Body of pancreas (tissue), 4 donors: ENCODE measurements around the gene SARNP. TPM values are rescaled to one million over a fixed set of nuclear protein-coding genes. Genes with fewer than 3 reads are reported as not detected.

Source experiments
- ATAC-seq: fragments of 150-250 bp; one replicate; pipeline ENCODE4 v1.9.1; 2016
- DNase-seq, 4 donors: peaks; one replicate each; pipeline ENCODE4 v3.0.0-alpha.2; 2019
- H3K27ac ChIP-seq, 4 donors: fragments of 200-600 bp; sonication (generic); 1 replicate in 3 of 4; 2 replicates in 1 of 4; pipeline versions ENCODE4 v1.5.1 to v1.6.1; 2016 to 2019; ENCODE audit warnings: mild to moderate bottlenecking in 1 of 4, mixed read lengths in 1 of 4, moderate library complexity in 1 of 4
- H3K27me3 ChIP-seq, 2 donors: fragments of 200-600 bp; sonication (generic); one replicate each; pipeline ENCODE4 v1.6.0; 2016; ENCODE audit warnings: mild to moderate bottlenecking in 1 of 2
- H3K36me3 ChIP-seq, 2 donors: fragments of 200-600 bp; sonication (generic); replicated peaks in 1 of 2; 2 replicates each; pipeline ENCODE4 v1.5.1; 2016; ENCODE audit warnings: low read depth in 2 of 2; ENCODE audit not compliant: insufficient read depth in 1 of 2
- H3K4me1 ChIP-seq: fragments of 200-600 bp; sonication (generic); one replicate; pipeline ENCODE4 v1.6.0; 2016
- H3K4me3 ChIP-seq, 2 donors: fragments of 200-600 bp; sonication (generic); 1 replicate in 1 of 2; 2 replicates in 1 of 2; pipeline ENCODE4 v1.5.1; 2016 to 2019
- H3K9me3 ChIP-seq, 3 donors: fragments of 200-600 bp; sonication (generic); 1 replicate in 2 of 3; 2 replicates in 1 of 3; pipeline ENCODE4 v1.5.1; 2016
- CTCF ChIP-seq, 7 experiments: fragments of 450-650 bp in 4 of 7; fragments of 200-600 bp in 3 of 7; sonication (generic) in 3 of 7; IDR thresholded peaks; one replicate each; pipeline ENCODE4 v1.5.1; 2016 to 2019; ENCODE audit warnings: antibody characterized with exemption in 7 of 7
- POLR2A ChIP-seq, 3 donors: fragments of 450-650 bp; IDR thresholded peaks; one replicate each; pipeline ENCODE4 v1.6.1; 2016; ENCODE audit warnings: antibody characterized with exemption in 3 of 3, mild to moderate bottlenecking in 2 of 3
- WGBS, 2 donors: methylation state at CpG; one replicate each; pipeline ENCODE4 v1.1.5; 2017; 5-methylcytosine and 5-hydroxymethylcytosine counted together
- intact Hi-C: fragments of 100-400 bp; cut with DNase I; formaldehyde crosslinking; loops from one replicate; pipeline ENCODE4 v1.15.1; 2023
- total RNA-seq, 2 donors: library from RNA; depleted of rRNA; stranded (reverse); fragments of >200 nt; gene quantifications; one replicate each; pipeline ENCODE4 v1.1.0, GENCODE V29; 2016

SARNP gene
- total RNA-seq, 2 donors from 2014 or later, result 23.1 to 51.7 TPM

- Histone ChIP-seq H3K27me3 (no peaks in the 10 kb centered on the region), H3K36me3 (peaks cover 0 to 5% of the 10 kb centered on the region in 2 donors), H3K27ac (no peak overlapping the region), H3K4me1 (peaks cover 50% of the 10 kb centered on the region), H3K9me3 (no peaks in the 10 kb centered on the region), H3K4me3 (no peak overlapping the region)
- no peak for TF ChIP-seq CTCF (IDR thresholded peaks at IDR 0.05)
- TF ChIP-seq POLR2A (IDR thresholded peaks at IDR 0.05), result no peak
- ATAC-seq, result no peak
- DNase-seq, result no peak
- WGBS, 2 donors, result 17 to 33% methylated on average over 1 of the region's 1 CpG
- intact Hi-C loops, result no loop called here
Measured at GRCh38 chr12:55812088-55812487, 5.4 kb downstream of the SARNP start.

GRCh38 chr12:55809274-55809673 lies 8.2 kb downstream of the SARNP start:
- Histone ChIP-seq H3K27me3 (no peaks in the 10 kb centered on the region), H3K36me3 (peaks cover 0 to 5% of the 10 kb centered on the region in 2 donors), H3K4me1 (peaks cover 28% of the 10 kb centered on the region), H3K9me3 (no peaks in the 10 kb centered on the region), H3K27ac (no peak overlapping the region), H3K4me3 (no peak overlapping the region)
- ATAC-seq (no peak), DNase-seq (no peak)
- WGBS, 2 donors, result 60 to 72% methylated on average over 5 of the region's 5 CpGs
- intact Hi-C loops, result no loop called here
- TF ChIP-seq CTCF (IDR thresholded peaks at IDR 0.05), result no peak
- TF ChIP-seq POLR2A (IDR thresholded peaks at IDR 0.05), result no peak

GRCh38 chr12:55806982-55807381 lies 10.5 kb downstream of the SARNP start:
- intact Hi-C loops, result no loop called here
- peaks cover 0 to 5% of the 10 kb centered on the region in 2 donors for H3K36me3 ChIP-seq

GRCh38 chr12:55797550-55797949 lies 20.0 kb downstream of the SARNP start:
- DNase-seq (no peak), ATAC-seq (no peak)
- H3K4me3 ChIP-seq, result no peak overlapping the region
- intact Hi-C loops, result no loop called here
- H3K36me3 ChIP-seq, result peaks cover 11 to 18% of the 10 kb centered on the region in 2 donors
- no peaks in the 10 kb centered on the region for H3K4me1 ChIP-seq
- WGBS, 2 donors, result 64 to 75% methylated on average over 4 of the region's 4 CpGs
- no peak for TF ChIP-seq POLR2A (IDR thresholded peaks at IDR 0.05)
- no peak for TF ChIP-seq CTCF (IDR thresholded peaks at IDR 0.05)
- no peak overlapping the region for H3K27ac ChIP-seq
- H3K9me3 ChIP-seq, result no peaks in the 10 kb centered on the region
- H3K27me3 ChIP-seq, result no peaks in the 10 kb centered on the region

More at GRCh38 chr12:55806982-55807381, 10.5 kb downstream of the SARNP start:
- Histone ChIP-seq H3K27ac (no peak overlapping the region), H3K27me3 (no peaks in the 10 kb centered on the region), H3K4me3 (no peak overlapping the region), H3K9me3 (no peaks in the 10 kb centered on the region), H3K4me1 (peaks cover 12% of the 10 kb centered on the region)
- no peak for TF ChIP-seq POLR2A (IDR thresholded peaks at IDR 0.05)
- no peak for TF ChIP-seq CTCF (IDR thresholded peaks at IDR 0.05)
- 87 to 88% methylated on average over 8 of the region's 8 CpGs for WGBS, 2 donors
- DNase-seq (no peak), ATAC-seq (no peak)

- intact Hi-C loops, result no loop called here
- Histone ChIP-seq H3K27ac (no peak overlapping the region), H3K27me3 (no peaks in the 10 kb centered on the region), H3K36me3 (peaks cover 11 to 18% of the 10 kb centered on the region in 2 donors), H3K9me3 (no peaks in the 10 kb centered on the region), H3K4me1 (no peaks in the 10 kb centered on the region), H3K4me3 (no peak overlapping the region)
- DNase-seq (peak in 2 of 4 donors; percentile 27 to 34), ATAC-seq (no peak)
- TF ChIP-seq POLR2A (IDR thresholded peaks at IDR 0.05), result no peak
- TF ChIP-seq CTCF (IDR thresholded peaks at IDR 0.05), result peak in 5 of 7 experiments; percentile 19 to 50 (median 28)
- 32 to 53% methylated on average over 5 of the region's 5 CpGs for WGBS, 2 donors
Measured at GRCh38 chr12:55797068-55797467, 20.5 kb downstream of the SARNP start.
